Measurements from ENCODE around the gene RNF222. TPM values are rescaled to one million over a fixed set of nuclear protein-coding genes. Genes with fewer than 3 reads are reported as not detected.

The RNF222 gene
- total RNA-seq, 1 donor from 2014 or later, result not detected

GRCh38 chr17:8366231-8366630, 31.4 kb downstream of the RNF222 start:
- Histone ChIP-seq H3K79me2 (ENCODE audit: insufficient read depth, low read length) (no peaks in the 10 kb centered on the region), H3K27ac (ENCODE audit: low read depth, low read length) (no peak overlapping the region), H2AFZ (ENCODE audit: low read depth, low read length) (no peak overlapping the region), H3K4me1 (ENCODE audit: insufficient read depth, low read length) (peaks cover 10% of the 10 kb centered on the region), H3K4me3 (ENCODE audit: insufficient read depth, low read depth, low read length) (no peak overlapping the region), H4K20me1 (ENCODE audit: insufficient read depth, low read length) (no peaks in the 10 kb centered on the region), H3K4me2 (ENCODE audit: low read length) (no peak overlapping the region), H3K27me3 (ENCODE audit: insufficient read depth, low read length) (no peaks in the 10 kb centered on the region), H3K9ac (ENCODE audit: low read length) (no peak overlapping the region), H3K9me3 (ENCODE audit: insufficient read depth, low read depth, low read length) (no peaks in the 10 kb centered on the region), H3K36me3 (ENCODE audit: insufficient read depth, low read length) (peaks cover 12% of the 10 kb centered on the region)
- H3K36me3 Mint-ChIP-seq (ENCODE audit: low read depth, unreplicated experiment), result peaks cover 9% of the 10 kb centered on the region
- no peaks in the 10 kb centered on the region for H3K9me3 Mint-ChIP-seq (ENCODE audit: unreplicated experiment)
- peak overlapping the region; percentile 79 for H3K27ac Mint-ChIP-seq (ENCODE audit: unreplicated experiment)
- DNase-seq (ENCODE audit: low read depth) (peak; percentile 83), FAIRE-seq (no peak)
- peaks cover 22% of the 10 kb centered on the region for H3K4me1 Mint-ChIP-seq (ENCODE audit: low read depth, unreplicated experiment)
- TF ChIP-seq CTCF (IDR thresholded peaks at IDR 0.05; ENCODE audit: insufficient read depth, low read depth, low read length) (no peak), EZH2 (IDR thresholded peaks at IDR 0.05; ENCODE audit: insufficient read depth, low read length) (no peak)
- H3K27me3 Mint-ChIP-seq (ENCODE audit: low read depth, unreplicated experiment), result no peaks in the 10 kb centered on the region
- no peak overlapping the region for H3K4me3 Mint-ChIP-seq (ENCODE audit: unreplicated experiment)

- H3K27me3 ChIP-seq (ENCODE audit: insufficient read depth, low read length), result no peaks in the 10 kb centered on the region
- H3K36me3 ChIP-seq (ENCODE audit: insufficient read depth, low read length), result peaks cover 12% of the 10 kb centered on the region
- H3K9me3 Mint-ChIP-seq (ENCODE audit: unreplicated experiment), result no peaks in the 10 kb centered on the region
- H3K9ac ChIP-seq (ENCODE audit: low read length), result no peak overlapping the region
- no peak for FAIRE-seq
- peak overlapping the region; percentile 90 for H3K27ac Mint-ChIP-seq (ENCODE audit: unreplicated experiment)
- peaks cover 10% of the 10 kb centered on the region for H3K4me1 ChIP-seq (ENCODE audit: insufficient read depth, low read length)
- H3K27me3 Mint-ChIP-seq (ENCODE audit: low read depth, unreplicated experiment), result no peaks in the 10 kb centered on the region
- TF ChIP-seq EZH2 (IDR thresholded peaks at IDR 0.05; ENCODE audit: insufficient read depth, low read length) (no peak), CTCF (IDR thresholded peaks at IDR 0.05; ENCODE audit: insufficient read depth, low read depth, low read length) (no peak)
- DNase-seq (ENCODE audit: low read depth), result peak; percentile 70
- no peak overlapping the region for H3K27ac ChIP-seq (ENCODE audit: low read depth, low read length)
- no peaks in the 10 kb centered on the region for H4K20me1 ChIP-seq (ENCODE audit: insufficient read depth, low read length)
- H3K4me3 Mint-ChIP-seq (ENCODE audit: unreplicated experiment), result no peak overlapping the region
- no peak overlapping the region for H3K4me2 ChIP-seq (ENCODE audit: low read length)
- no peak overlapping the region for H2AFZ ChIP-seq (ENCODE audit: low read depth, low read length)
- H3K4me1 Mint-ChIP-seq (ENCODE audit: low read depth, unreplicated experiment), result peaks cover 32% of the 10 kb centered on the region
- H3K9me3 ChIP-seq (ENCODE audit: insufficient read depth, low read depth, low read length), result no peaks in the 10 kb centered on the region
- no peak overlapping the region for H3K4me3 ChIP-seq (ENCODE audit: insufficient read depth, low read depth, low read length)
- no peaks in the 10 kb centered on the region for H3K79me2 ChIP-seq (ENCODE audit: insufficient read depth, low read length)
- H3K36me3 Mint-ChIP-seq (ENCODE audit: low read depth, unreplicated experiment), result peaks cover 9% of the 10 kb centered on the region
These were observed 32.5 kb downstream of the RNF222 start for GRCh38 chr17:8365143-8365542.

GRCh38 chr17:8362651-8363332, 34.8 kb downstream of the RNF222 start:
- no peaks in the 10 kb centered on the region for H3K9me3 ChIP-seq (ENCODE audit: insufficient read depth, low read depth, low read length)
- Mint-ChIP-seq H3K27ac (ENCODE audit: unreplicated experiment) (peak overlapping the region; percentile 66), H3K4me3 (ENCODE audit: unreplicated experiment) (peak overlapping the region; percentile 14), H3K36me3 (ENCODE audit: low read depth, unreplicated experiment) (no peaks in the 10 kb centered on the region), H3K4me1 (ENCODE audit: low read depth, unreplicated experiment) (peaks cover 44% of the 10 kb centered on the region), H3K27me3 (ENCODE audit: low read depth, unreplicated experiment) (no peaks in the 10 kb centered on the region), H3K9me3 (ENCODE audit: unreplicated experiment) (no peaks in the 10 kb centered on the region)
- no peak overlapping the region for H3K9ac ChIP-seq (ENCODE audit: low read length)
- DNase-seq (ENCODE audit: low read depth) (peak; percentile 40), FAIRE-seq (no peak)
- H3K79me2 ChIP-seq (ENCODE audit: insufficient read depth, low read length), result no peaks in the 10 kb centered on the region
- H3K36me3 ChIP-seq (ENCODE audit: insufficient read depth, low read length), result no peaks in the 10 kb centered on the region
- H3K27ac ChIP-seq (ENCODE audit: low read depth, low read length), result no peak overlapping the region
- no peak overlapping the region for H3K4me3 ChIP-seq (ENCODE audit: insufficient read depth, low read depth, low read length)
- no peaks in the 10 kb centered on the region for H3K27me3 ChIP-seq (ENCODE audit: insufficient read depth, low read length)
- no peak overlapping the region for H2AFZ ChIP-seq (ENCODE audit: low read depth, low read length)
- peaks cover 16% of the 10 kb centered on the region for H3K4me1 ChIP-seq (ENCODE audit: insufficient read depth, low read length)
- no peak overlapping the region for H3K4me2 ChIP-seq (ENCODE audit: low read length)
- H4K20me1 ChIP-seq (ENCODE audit: insufficient read depth, low read length), result no peaks in the 10 kb centered on the region
- TF ChIP-seq CTCF (IDR thresholded peaks at IDR 0.05; ENCODE audit: insufficient read depth, low read depth, low read length), result no peak
